Measurements from ENCODE around the gene RNF41.

- TF ChIP-seq, protein P1, sequence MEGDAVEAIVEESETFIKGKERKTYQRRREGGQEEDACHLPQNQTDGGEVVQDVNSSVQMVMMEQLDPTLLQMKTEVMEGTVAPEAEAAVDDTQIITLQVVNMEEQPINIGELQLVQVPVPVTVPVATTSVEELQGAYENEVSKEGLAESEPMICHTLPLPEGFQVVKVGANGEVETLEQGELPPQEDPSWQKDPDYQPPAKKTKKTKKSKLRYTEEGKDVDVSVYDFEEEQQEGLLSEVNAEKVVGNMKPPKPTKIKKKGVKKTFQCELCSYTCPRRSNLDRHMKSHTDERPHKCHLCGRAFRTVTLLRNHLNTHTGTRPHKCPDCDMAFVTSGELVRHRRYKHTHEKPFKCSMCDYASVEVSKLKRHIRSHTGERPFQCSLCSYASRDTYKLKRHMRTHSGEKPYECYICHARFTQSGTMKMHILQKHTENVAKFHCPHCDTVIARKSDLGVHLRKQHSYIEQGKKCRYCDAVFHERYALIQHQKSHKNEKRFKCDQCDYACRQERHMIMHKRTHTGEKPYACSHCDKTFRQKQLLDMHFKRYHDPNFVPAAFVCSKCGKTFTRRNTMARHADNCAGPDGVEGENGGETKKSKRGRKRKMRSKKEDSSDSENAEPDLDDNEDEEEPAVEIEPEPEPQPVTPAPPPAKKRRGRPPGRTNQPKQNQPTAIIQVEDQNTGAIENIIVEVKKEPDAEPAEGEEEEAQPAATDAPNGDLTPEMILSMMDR (IDR thresholded peaks at IDR 0.05) = no peak
- TF ChIP-seq POLR2A (IDR thresholded peaks at IDR 0.05) = no peak
These were observed 31.0 kb downstream of the RNF41 start for GRCh38 chr12:56190695-56191155.

All from testis (tissue), 2 donors.